BJ (cell line): Measurements from ENCODE around the gene LRRC8D. TPM values are rescaled to one million over a fixed set of nuclear protein-coding genes. Genes with fewer than 3 reads are reported as not detected.
A peak's percentile ranks its signal among the peaks of the same experiment; 100 is the strongest.
"Not testable (repeated sequence)": the region's sequence is repeated elsewhere in the genome, so short reads cannot be mapped to it uniquely, and the experiment has no call there.

ENCODE experiments used
- CTCF ChIA-PET: fragments of 350-600 bp; formaldehyde crosslinking; extraction: SDS; loops from one replicate; lab custom pipeline; 2021; ENCODE audit warnings: antibody characterized with exemption, inconsistent platforms; lab: Yijun Ruan, JAX
- POLR2A ChIA-PET: fragments of 300-600 bp; sonication (Branson Sonifier 250); formaldehyde crosslinking; extraction: SDS; loops from one replicate; lab custom pipeline; 2021; ENCODE audit warnings: antibody characterized with exemption; lab: Charles Lee
- DNase-seq: peaks from one replicate; pipeline ENCODE4 v3.0.0-alpha.2; 2011; ENCODE audit warnings: low read depth
- H3K27me3 ChIP-seq: 2 replicates; pipeline ENCODE4 v1.6.0; 2011; ENCODE audit warnings: low read length; ENCODE audit not compliant: control insufficient read depth, insufficient read depth
- H3K36me3 ChIP-seq: 2 replicates; pipeline ENCODE4 v1.5.1; 2011; ENCODE audit warnings: low read length; ENCODE audit not compliant: control insufficient read depth, insufficient read depth
- H3K4me3 ChIP-seq: 2 replicates; pipeline ENCODE4 v1.5.1; 2011; ENCODE audit warnings: low read depth, mild to moderate bottlenecking, control low read depth, low read length
- polyA minus RNA-seq: library from RNA; depleted of rRNA, polyadenylated mRNA; stranded (reverse); fragments of >200 nt; gene quantifications from 2 replicates; pipeline ENCODE4 v1.2.3, GENCODE V29; 2011; rRNA and poly(A)+ RNA removed
- polyA plus RNA-seq: library from polyadenylated mRNA; depleted of rRNA; stranded (reverse); fragments of >200 nt; gene quantifications from 2 replicates; pipeline ENCODE4 v1.2.3, GENCODE V29; 2011; rRNA removed
- TF ChIP-seq, protein P1 (sequence below): IDR thresholded peaks from 2 replicates; pipeline ENCODE4 v1.5.1; 2011; ENCODE audit warnings: low read depth, mild to moderate bottlenecking, control low read depth, inconsistent platforms, low read length, moderate library complexity; ENCODE audit not compliant: insufficient read depth

Gene LRRC8D
- polyA plus RNA-seq (51.9 and 54.4 TPM in 2 replicates), polyA minus RNA-seq (31.9 and 48.1 TPM in 2 replicates)

DNA sequence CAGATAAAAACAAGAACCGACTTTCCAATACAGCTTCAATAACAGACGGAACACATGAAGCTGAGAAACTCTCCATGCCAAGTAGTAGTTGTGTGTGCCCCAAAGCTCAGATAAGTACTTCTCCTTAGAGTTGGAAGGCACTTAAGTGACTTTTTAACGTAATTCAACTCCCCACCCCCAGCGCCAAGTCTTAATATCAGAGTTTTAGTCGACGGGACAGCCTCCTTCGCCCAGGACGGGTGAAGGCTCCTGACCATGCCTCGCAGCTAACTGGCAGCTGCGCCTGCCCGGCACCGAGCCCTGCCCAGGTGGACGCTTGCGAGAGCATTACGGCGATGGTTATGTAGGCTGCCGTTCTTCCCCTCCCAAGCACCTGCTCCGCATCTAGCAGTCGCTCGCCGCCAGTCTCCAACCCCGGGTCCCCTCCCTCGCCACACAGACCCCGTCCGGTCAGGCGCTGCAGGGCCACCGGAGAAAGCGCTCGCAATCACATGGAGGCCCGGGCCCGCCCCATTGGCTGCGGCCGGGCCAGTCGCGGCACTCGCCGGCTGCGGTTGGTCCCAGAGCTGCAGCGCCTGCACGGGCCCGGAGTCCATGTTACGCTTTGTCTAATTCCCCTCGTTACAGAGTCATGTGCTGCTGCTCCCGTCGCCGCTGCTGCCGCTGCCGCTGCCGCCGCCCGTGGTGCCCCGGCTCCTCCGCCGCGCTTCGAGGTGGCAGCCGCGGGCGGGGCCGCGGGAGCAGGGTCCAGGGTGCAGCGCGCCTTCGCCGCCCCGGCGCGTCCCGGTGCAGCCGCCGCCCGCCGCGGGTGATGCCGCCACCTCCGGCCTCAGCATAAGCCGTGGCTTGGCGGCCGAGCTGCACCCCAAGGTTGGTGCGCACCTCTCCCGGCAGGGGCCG is at the start of gene LRRC8D:
LRRC8D (plus strand) TSS at position 611 of the 900 bp plus-strand sequence. CDS start 112,037 bp downstream, outside the sequence.
- POLR2A ChIA-PET: interaction anchor here (0.6 to 0.8 kb wide), 2 partner anchors 45 to 216 kb away, joined by 5 read pairs; no protein-coding TSS in a partner anchor

DNA sequence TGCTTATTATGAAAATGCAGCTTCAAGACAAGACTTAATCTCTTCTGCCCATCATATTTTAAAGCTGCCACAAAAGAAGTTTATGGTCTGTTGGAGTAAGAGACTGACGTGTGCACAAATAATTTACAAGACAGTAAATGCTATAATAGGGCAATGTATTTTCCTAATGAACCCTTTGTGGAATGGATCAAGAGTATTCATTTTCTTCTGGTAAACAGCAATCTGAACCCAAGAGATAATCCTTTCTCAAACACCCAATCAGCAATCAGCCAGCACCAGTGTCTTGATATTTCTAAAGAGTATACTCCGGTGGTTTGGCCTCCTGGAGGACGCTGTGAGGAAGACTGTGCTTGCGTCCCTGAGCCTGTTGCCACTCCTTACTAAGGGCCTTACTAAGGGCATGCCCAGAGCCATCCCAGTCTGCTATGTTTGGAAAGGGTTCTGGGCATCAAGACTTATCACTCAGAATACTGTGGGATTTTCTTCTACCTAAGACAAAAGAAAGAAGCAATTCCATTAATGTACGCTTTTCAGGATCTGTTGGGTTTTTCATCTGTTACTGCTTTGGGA is 48.8 kb upstream of the LRRC8D start:
- Histone ChIP-seq H3K4me3 (no peak overlapping the region), H3K36me3 (no peaks in the 10 kb centered on the region), H3K27me3 (peaks cover 1% of the 10 kb centered on the region; the same call in 1 of the 2 replicates)
- TF ChIP-seq, protein P1, sequence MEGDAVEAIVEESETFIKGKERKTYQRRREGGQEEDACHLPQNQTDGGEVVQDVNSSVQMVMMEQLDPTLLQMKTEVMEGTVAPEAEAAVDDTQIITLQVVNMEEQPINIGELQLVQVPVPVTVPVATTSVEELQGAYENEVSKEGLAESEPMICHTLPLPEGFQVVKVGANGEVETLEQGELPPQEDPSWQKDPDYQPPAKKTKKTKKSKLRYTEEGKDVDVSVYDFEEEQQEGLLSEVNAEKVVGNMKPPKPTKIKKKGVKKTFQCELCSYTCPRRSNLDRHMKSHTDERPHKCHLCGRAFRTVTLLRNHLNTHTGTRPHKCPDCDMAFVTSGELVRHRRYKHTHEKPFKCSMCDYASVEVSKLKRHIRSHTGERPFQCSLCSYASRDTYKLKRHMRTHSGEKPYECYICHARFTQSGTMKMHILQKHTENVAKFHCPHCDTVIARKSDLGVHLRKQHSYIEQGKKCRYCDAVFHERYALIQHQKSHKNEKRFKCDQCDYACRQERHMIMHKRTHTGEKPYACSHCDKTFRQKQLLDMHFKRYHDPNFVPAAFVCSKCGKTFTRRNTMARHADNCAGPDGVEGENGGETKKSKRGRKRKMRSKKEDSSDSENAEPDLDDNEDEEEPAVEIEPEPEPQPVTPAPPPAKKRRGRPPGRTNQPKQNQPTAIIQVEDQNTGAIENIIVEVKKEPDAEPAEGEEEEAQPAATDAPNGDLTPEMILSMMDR: no peak
- ChIA-PET POLR2A (no interaction called here), CTCF (interaction anchor here (0.8 to 1.9 kb wide), 3 partner anchors 8 to 9 kb away, joined by 3 to 10 read pairs (median 3); no protein-coding TSS in a partner anchor)
- no peak for DNase-seq

More for the DNA sequence above, at the start of gene LRRC8D:
- H3K4me3 ChIP-seq: peak within 1 kb of the TSS; percentile 77
- TF ChIP-seq, protein P1: no peak
- CTCF ChIA-PET: interaction anchor here (1.1 to 2.1 kb wide), 5 partner anchors 11 to 168 kb away, joined by 3 to 7 read pairs (median 4); no protein-coding TSS in a partner anchor
- no peaks in the 10 kb centered on the region for H3K36me3 ChIP-seq
- DNase-seq: no peak
- peaks cover 1% of the 10 kb centered on the region; the same call in 1 of the 2 replicates for H3K27me3 ChIP-seq

DNA sequence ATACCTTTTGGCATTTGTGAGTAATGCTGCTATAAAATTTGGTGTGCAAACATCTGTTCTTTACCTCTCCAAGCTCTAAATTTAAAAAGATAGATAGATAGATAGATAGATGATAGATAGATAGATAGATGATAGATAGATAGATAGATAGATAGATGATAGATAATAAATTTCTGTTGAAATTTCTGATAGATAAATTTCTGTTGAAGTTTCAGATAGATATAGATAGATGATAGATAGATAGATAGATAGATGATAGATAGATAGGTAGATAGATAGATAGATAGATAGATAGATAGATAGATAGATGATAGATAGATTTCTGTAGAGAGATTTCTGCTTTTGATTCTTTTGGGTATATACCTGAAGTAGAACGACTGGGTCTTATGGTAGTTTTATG is 44.7 kb upstream of the LRRC8D start:
- H3K27me3 ChIP-seq, POLR2A ChIA-PET, H3K4me3 ChIP-seq, DNase-seq, H3K36me3 ChIP-seq: not testable (repeated sequence)
- CTCF ChIA-PET: interaction anchor here (3.6 kb wide), 1 partner anchor 13 kb away, joined by 14 read pairs; no protein-coding TSS in a partner anchor

DNA sequence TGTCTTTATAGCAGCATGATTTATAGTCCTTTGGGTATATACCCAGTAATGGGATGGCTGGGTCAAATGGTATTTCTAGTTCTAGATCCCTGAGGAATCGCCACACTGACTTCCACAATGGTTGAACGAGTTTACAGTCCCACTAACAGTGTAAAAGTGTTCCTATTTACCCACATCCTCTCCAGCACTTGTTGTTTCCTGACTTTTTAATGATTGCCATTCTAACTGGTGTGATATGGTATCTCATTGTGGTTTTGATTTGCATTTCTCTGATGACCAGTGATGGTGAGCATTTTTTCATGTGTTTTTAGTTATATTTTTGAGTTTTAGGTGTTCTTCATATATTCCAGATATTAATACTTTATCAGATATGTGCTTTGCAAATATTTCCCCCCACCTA is 43.6 kb upstream of the LRRC8D start:
- DNase-seq, POLR2A ChIA-PET, CTCF ChIA-PET: not testable (repeated sequence)

DNA sequence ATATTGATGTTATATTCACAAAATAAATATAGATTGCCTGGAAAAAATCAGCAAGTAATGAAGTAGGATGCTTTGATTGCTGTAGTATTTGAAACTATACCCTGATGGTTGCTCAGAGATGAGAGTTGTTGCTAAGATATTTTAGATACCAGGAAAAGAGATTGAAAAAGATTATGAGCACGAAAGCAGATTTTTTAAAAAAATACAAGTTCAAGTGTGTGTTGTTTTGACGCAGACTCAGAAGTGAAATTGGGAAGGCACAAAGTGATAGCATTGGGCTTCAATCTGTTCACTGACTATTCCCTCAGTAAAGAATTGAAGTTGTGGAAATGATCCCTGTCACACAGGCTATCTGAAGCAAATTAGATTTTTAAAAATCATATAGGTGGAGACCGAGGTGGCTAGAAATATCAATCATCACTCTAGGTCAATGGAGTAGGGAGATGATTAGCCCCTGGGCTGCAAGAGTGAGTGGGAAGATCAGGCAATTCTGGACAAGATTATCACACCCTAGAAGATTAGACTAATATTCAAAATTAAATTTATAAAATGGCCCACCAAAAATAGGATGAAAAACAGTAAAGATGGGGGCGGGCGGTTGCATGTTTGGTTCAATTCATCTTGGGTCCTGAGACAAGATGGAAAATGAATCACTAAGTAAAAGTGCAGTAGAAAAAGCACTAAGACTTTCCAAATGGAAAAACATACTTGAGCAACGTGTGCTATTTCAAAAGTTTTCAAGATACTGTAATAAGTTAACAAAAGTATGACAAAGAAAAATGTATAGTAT is 41.5 kb upstream of the LRRC8D start:
- no peak overlapping the region for H3K4me3 ChIP-seq
- POLR2A ChIA-PET: no interaction called here
- no peaks in the 10 kb centered on the region for H3K27me3 ChIP-seq
- H3K36me3 ChIP-seq: no peaks in the 10 kb centered on the region
- TF ChIP-seq, protein P1: no peak
- CTCF ChIA-PET: interaction anchor here (1.1 kb wide), 1 partner anchor 45 kb away, joined by 3 read pairs; no protein-coding TSS in a partner anchor
- no peak for DNase-seq

More for the DNA sequence above, 43.6 kb upstream of the LRRC8D start:
- not testable (repeated sequence) for H3K4me3 ChIP-seq, H3K27me3 ChIP-seq, H3K36me3 ChIP-seq
